Smooth muscle cell (in vitro differentiated cells): Measurements from ENCODE around the gene SMC1B. TPM values are rescaled to one million over a fixed set of nuclear protein-coding genes. Genes with fewer than 3 reads are reported as not detected.
"Not testable (repeated sequence)": the region's sequence is repeated elsewhere in the genome, so short reads cannot be mapped to it uniquely, and the experiment has no call there.

ENCODE experiments used
- DNase-seq: peaks from one replicate; lab custom pipeline; 2025; ENCODE audit not compliant: unreplicated experiment; lab: John Stamatoyannopoulos, UW
- H2AFZ ChIP-seq: fragments of 200-600 bp; sonication (generic); 2 replicates; pipeline ENCODE4 v1.6.0; 2016; ENCODE audit warnings: antibody characterized with exemption, low read depth, mild to moderate bottlenecking
- H3F3A ChIP-seq: fragments of 200-600 bp; sonication (generic); 2 replicates; pipeline ENCODE4 v1.6.0; 2017; ENCODE audit warnings: antibody characterized with exemption, low read depth
- H3K27ac ChIP-seq: fragments of 200-600 bp; sonication (generic); 2 replicates; pipeline ENCODE4 v1.5.1; 2016; ENCODE audit warnings: low read depth, mild to moderate bottlenecking
- H3K27me3 ChIP-seq: fragments of 200-600 bp; sonication (generic); 2 replicates; pipeline ENCODE4 v1.6.1; 2016; ENCODE audit warnings: low read depth, mild to moderate bottlenecking
- H3K36me3 ChIP-seq: fragments of 200-600 bp; sonication (generic); 2 replicates; pipeline ENCODE4 v1.5.1; 2016; ENCODE audit warnings: low read depth
- H3K4me1 ChIP-seq: fragments of 200-600 bp; sonication (generic); 2 replicates; pipeline ENCODE4 v1.5.1; 2016; ENCODE audit warnings: low read depth
- H3K4me2 ChIP-seq: fragments of 200-600 bp; sonication (generic); 2 replicates; pipeline ENCODE4 v1.6.0; 2016; ENCODE audit warnings: mild to moderate bottlenecking
- H3K4me3 ChIP-seq: fragments of 200-600 bp; sonication (generic); 2 replicates; pipeline ENCODE4 v1.5.1; 2016; ENCODE audit warnings: mild to moderate bottlenecking
- H3K79me2 ChIP-seq: fragments of 200-600 bp; sonication (generic); 2 replicates; pipeline ENCODE4 v1.6.0; 2016; ENCODE audit warnings: low read depth, mild to moderate bottlenecking
- H3K9ac ChIP-seq: fragments of 200-600 bp; sonication (generic); 2 replicates; pipeline ENCODE4 v1.6.0; 2016; ENCODE audit warnings: low read depth
- H3K9me3 ChIP-seq: fragments of 200-600 bp; sonication (generic); replicated peaks from 2 replicates; pipeline ENCODE4 v1.5.1; 2016; ENCODE audit warnings: low read depth
- H4K20me1 ChIP-seq: fragments of 200-600 bp; sonication (generic); 2 replicates; pipeline ENCODE4 v1.6.0; 2016; ENCODE audit warnings: low read depth
- WGBS: methylation state at CpG from one replicate; pipeline ENCODE4 v1.1.7; 2016; ENCODE audit warnings: low lambda C conversion rate; 5-methylcytosine and 5-hydroxymethylcytosine counted together
- polyA plus RNA-seq: library from polyadenylated mRNA; unstranded; fragments of >200 nt; fragmentation: Nextera tagmentation; extraction: Ambion mirVana; gene quantifications from 2 replicates; pipeline ENCODE4 v1.2.1, GENCODE V29; 2016
- total RNA-seq: library from RNA; depleted of rRNA; stranded (reverse); fragments of >200 nt; gene quantifications from 2 replicates; pipeline ENCODE4 v1.2.3, GENCODE V29; 2014
- TF ChIP-seq, protein P1 (sequence below): fragments of 200-600 bp; sonication (generic); IDR thresholded peaks from 2 replicates; pipeline ENCODE4 v1.5.1; 2017; ENCODE audit warnings: borderline replicate concordance, mild to moderate bottlenecking, antibody characterized with exemption; ENCODE audit not compliant: insufficient read depth, poor library complexity, severe bottlenecking

The SMC1B gene
- total and polyA plus RNA-seq, 2 experiments from 2014 or later: 0.06 TPM; not detected in 1

DNA sequence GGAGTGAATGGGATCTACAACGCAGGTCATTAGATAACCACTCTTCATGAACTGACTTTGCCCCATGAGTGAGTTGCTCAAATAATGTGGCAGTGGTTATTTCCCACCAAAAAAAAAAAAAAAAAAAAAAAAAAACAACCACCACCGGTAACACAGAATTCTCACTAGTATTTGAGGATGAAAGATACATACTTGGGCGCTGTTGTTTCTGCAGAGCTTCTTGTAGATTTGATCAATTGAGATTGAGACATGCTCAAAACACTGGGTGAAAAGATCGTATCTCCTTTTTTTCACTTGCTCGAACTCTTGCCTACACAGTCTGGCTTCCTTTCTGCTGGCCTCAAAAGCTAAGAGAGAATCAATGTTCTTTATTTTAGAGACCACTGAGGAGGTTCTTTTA is 59.6 kb downstream of the SMC1B start:
- Histone ChIP-seq H3K4me1 (no peaks in the 10 kb centered on the region), H3K4me3 (no peak overlapping the region), H2AFZ (no peak overlapping the region), H3K36me3 (no peaks in the 10 kb centered on the region), H3F3A (no peaks in the 10 kb centered on the region), H3K79me2 (no peaks in the 10 kb centered on the region), H3K4me2 (no peak overlapping the region), H4K20me1 (no peaks in the 10 kb centered on the region), H3K9me3 (no peaks in the 10 kb centered on the region), H3K27me3 (no peaks in the 10 kb centered on the region), H3K9ac (no peak overlapping the region), H3K27ac (no peak overlapping the region)
- DNase-seq: no peak
- WGBS: 91% methylated on average over 5 of the region's 5 CpGs
- TF ChIP-seq, protein P1, sequence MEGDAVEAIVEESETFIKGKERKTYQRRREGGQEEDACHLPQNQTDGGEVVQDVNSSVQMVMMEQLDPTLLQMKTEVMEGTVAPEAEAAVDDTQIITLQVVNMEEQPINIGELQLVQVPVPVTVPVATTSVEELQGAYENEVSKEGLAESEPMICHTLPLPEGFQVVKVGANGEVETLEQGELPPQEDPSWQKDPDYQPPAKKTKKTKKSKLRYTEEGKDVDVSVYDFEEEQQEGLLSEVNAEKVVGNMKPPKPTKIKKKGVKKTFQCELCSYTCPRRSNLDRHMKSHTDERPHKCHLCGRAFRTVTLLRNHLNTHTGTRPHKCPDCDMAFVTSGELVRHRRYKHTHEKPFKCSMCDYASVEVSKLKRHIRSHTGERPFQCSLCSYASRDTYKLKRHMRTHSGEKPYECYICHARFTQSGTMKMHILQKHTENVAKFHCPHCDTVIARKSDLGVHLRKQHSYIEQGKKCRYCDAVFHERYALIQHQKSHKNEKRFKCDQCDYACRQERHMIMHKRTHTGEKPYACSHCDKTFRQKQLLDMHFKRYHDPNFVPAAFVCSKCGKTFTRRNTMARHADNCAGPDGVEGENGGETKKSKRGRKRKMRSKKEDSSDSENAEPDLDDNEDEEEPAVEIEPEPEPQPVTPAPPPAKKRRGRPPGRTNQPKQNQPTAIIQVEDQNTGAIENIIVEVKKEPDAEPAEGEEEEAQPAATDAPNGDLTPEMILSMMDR: no peak

DNA sequence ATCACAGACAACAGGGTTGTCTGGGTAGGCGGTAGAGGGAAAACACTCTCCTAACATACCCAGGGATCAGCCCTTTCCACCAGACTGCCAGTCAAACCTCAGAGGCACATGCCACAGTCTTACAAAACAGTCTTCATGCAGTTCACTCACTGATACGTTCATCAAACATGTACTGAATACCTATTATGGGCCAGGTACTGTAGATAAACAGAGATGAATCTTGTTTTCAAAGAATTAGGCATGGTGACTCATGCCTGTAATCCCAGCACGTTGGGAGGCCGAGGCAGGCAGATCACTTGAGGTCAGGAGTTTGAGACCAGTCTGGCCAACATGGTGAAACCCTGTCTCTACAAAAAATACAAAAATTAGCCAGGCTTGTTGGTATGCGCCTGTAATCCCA is 60.6 kb downstream of the SMC1B start:
- not testable (repeated sequence) for H3K4me1 ChIP-seq, H3K36me3 ChIP-seq, H3K4me3 ChIP-seq, H3K79me2 ChIP-seq, H2AFZ ChIP-seq, DNase-seq, H3F3A ChIP-seq, H4K20me1 ChIP-seq, H3K27ac ChIP-seq, H3K9me3 ChIP-seq, H3K4me2 ChIP-seq, H3K27me3 ChIP-seq, H3K9ac ChIP-seq
- WGBS: 45% methylated on average over 5 of the region's 5 CpGs

DNA sequence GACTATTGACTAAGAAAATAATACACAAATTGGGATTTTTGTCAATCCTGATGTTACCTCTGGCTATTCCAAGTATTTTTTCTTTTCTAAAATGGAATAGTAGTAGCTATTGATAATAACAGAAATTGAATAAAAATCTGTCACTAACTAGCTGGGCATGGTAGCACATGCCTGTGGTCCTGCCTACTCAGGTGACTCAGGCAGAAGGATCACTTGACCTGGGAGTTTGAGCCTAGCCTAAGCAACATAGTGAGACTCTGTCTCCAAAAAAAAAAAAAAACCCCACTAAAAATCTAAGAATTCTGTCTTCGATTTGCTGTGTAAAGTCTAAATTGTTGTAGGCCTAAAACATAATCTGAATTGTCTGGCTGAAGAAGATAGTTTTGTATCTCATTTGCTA is 61.4 kb downstream of the SMC1B start:
- Histone ChIP-seq H3K79me2 (no peaks in the 10 kb centered on the region), H3K9ac (no peak overlapping the region), H3K36me3 (no peaks in the 10 kb centered on the region), H3K27me3 (no peaks in the 10 kb centered on the region), H2AFZ (no peak overlapping the region), H3K27ac (no peak overlapping the region), H4K20me1 (no peaks in the 10 kb centered on the region), H3K4me2 (no peak overlapping the region), H3K4me1 (no peaks in the 10 kb centered on the region), H3F3A (no peaks in the 10 kb centered on the region), H3K9me3 (no peaks in the 10 kb centered on the region), H3K4me3 (no peak overlapping the region)
- no peak for DNase-seq
- WGBS: 100% methylated on average over 1 of the region's 1 CpG
- TF ChIP-seq, protein P1: no peak

DNA sequence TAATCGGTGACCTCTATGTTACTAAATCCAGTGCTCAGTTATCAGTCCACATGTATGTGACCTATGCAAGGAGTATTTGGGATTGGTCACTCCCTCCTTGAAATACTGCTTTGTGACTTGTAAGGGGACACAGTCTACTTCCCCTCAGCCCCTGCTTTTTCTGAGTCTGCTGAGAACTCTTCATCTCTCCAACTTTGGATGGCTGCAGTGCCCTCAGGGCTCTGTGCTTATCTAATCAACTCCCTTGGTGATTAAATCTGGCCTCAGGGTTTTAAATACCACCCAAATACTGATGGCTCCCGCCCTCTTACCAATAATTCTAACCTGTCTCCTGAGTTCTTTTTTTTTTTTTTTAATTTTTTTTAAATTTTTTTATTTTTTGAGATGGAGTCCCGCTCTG is 63.5 kb downstream of the SMC1B start:
- Histone ChIP-seq H3K79me2 (no peaks in the 10 kb centered on the region), H3K27ac (no peak overlapping the region), H3K4me1 (no peaks in the 10 kb centered on the region), H2AFZ (no peak overlapping the region), H3K9me3 (no peaks in the 10 kb centered on the region), H3F3A (no peaks in the 10 kb centered on the region), H3K36me3 (no peaks in the 10 kb centered on the region), H3K9ac (no peak overlapping the region), H3K4me3 (no peak overlapping the region), H3K27me3 (no peaks in the 10 kb centered on the region), H4K20me1 (no peaks in the 10 kb centered on the region), H3K4me2 (no peak overlapping the region)
- TF ChIP-seq, protein P1: no peak
- no peak for DNase-seq
- WGBS: 96% methylated on average over 3 of the region's 3 CpGs
